ENCODE measurements around the gene PRPH2. TPM values are rescaled to one million over a fixed set of nuclear protein-coding genes. Genes with fewer than 3 reads are reported as not detected.

PRPH2 gene
- total and polyA plus RNA-seq, 2 donors (not counting 1 experiment from before 2014, with no cell fraction given) = 0.03 to 0.15 TPM

- H3K27ac ChIP-seq (ENCODE audit: low read length in 2 of 2) = no peak overlapping the region
- intact Hi-C loops (cut with micrococcal nuclease) = no loop called here
- H4K20me1 ChIP-seq (ENCODE audit: control insufficient read depth, insufficient read depth, low read length, poor library complexity, severe bottlenecking) = no peaks in the 10 kb centered on the region
- H3K4me3 ChIP-seq (ENCODE audit: control extremely low read depth in 1 of 5, extremely low read depth in 1 of 5, insufficient read depth in 1 of 5, low read depth in 2 of 5, low read length in 4 of 5) = no peak overlapping the region
- no peaks in the 10 kb centered on the region for H3K27me3 Mint-ChIP-seq
- CTCF ChIA-PET = interaction anchor here (1.4 kb wide), 1 partner anchor 26 kb away, joined by 4 read pairs; no protein-coding TSS in a partner anchor
- no peak overlapping the region for H3K27ac Mint-ChIP-seq
- H3K79me2 ChIP-seq (ENCODE audit: control insufficient read depth, insufficient read depth, low read length) = no peaks in the 10 kb centered on the region
- POLR2A ChIA-PET = interaction anchor here (1.1 kb wide), 1 partner anchor 13 kb away, joined by 3 read pairs; no protein-coding TSS in a partner anchor
- WGBS (ENCODE audit: insufficient coverage) = 92% methylated on average over 2 of the region's 3 CpGs
- no peak overlapping the region for H3K4me3 Mint-ChIP-seq
- no peak overlapping the region for H3K4me2 ChIP-seq (replicated peaks; ENCODE audit: low read depth, low read length, poor library complexity, severe bottlenecking)
- DNase-seq (no peak), ATAC-seq (ENCODE audit: low read depth) (no peak)
- H3K27me3 ChIP-seq (replicated peaks in 1 of 4; ENCODE audit: control extremely low read depth in 1 of 4, control insufficient read depth in 3 of 4, insufficient read depth in 4 of 4, low read length in 3 of 4) = no peaks in the 10 kb centered on the region
- no peaks in the 10 kb centered on the region for H3K9me3 Mint-ChIP-seq (ENCODE audit: insufficient read depth)
- H3K36me3 ChIP-seq (replicated peaks in 1 of 2; ENCODE audit: control extremely low read depth in 1 of 2, control insufficient read depth in 1 of 2, extremely low read depth in 1 of 2, insufficient read depth in 2 of 2, low read length in 1 of 2) = peaks cover 14 to 79% of the 10 kb centered on the region in 2 experiments
- H2AFZ ChIP-seq (ENCODE audit: insufficient read depth, low read depth, low read length, poor library complexity, severe bottlenecking) = no peak overlapping the region
- peaks cover 1% of the 10 kb centered on the region for H3K4me1 Mint-ChIP-seq
- H3K9me3 ChIP-seq (ENCODE audit: control extremely low read depth in 1 of 3, control insufficient read depth in 2 of 3, insufficient read depth in 1 of 3, low read length in 2 of 3) = peaks cover 0 to 4% (median 0%) of the 10 kb centered on the region in 3 donors
- TF ChIP-seq CTCF (IDR thresholded peaks at IDR 0.05) (no peak), EZH2 (IDR thresholded peaks at IDR 0.05; ENCODE audit: borderline replicate concordance, insufficient read depth, low read depth, low read length, poor library complexity, severe bottlenecking) (no peak)
- H3K4me1 ChIP-seq (ENCODE audit: control insufficient read depth in 2 of 2, insufficient read depth in 2 of 2, low read length in 2 of 2) = no peaks in the 10 kb centered on the region
- no peak overlapping the region for H3K9ac ChIP-seq (ENCODE audit: low read length)
These were observed 34.1 kb downstream of the PRPH2 start for GRCh38 chr6:42688281-42688680.

GRCh38 chr6:42679358-42679757, 43.0 kb downstream of the PRPH2 start:
- CTCF ChIA-PET = interaction anchor here (1.6 kb wide), 1 partner anchor 17 kb away, joined by 6 read pairs; no protein-coding TSS in a partner anchor

More at GRCh38 chr6:42679358-42679757, 43.0 kb downstream of the PRPH2 start:
- Histone ChIP-seq H3K9ac (ENCODE audit: low read length) (no peak overlapping the region), H3K4me2 (replicated peaks; ENCODE audit: low read depth, low read length, poor library complexity, severe bottlenecking) (no peak overlapping the region), H4K20me1 (ENCODE audit: control insufficient read depth, insufficient read depth, low read length, poor library complexity, severe bottlenecking) (no peaks in the 10 kb centered on the region), H3K79me2 (ENCODE audit: control insufficient read depth, insufficient read depth, low read length) (no peaks in the 10 kb centered on the region), H3K4me3 (ENCODE audit: control extremely low read depth in 1 of 5, extremely low read depth in 1 of 5, insufficient read depth in 1 of 5, low read depth in 2 of 5, low read length in 4 of 5) (no peak overlapping the region), H3K36me3 (replicated peaks in 1 of 2; ENCODE audit: control extremely low read depth in 1 of 2, control insufficient read depth in 1 of 2, extremely low read depth in 1 of 2, insufficient read depth in 2 of 2, low read length in 1 of 2) (peaks cover 2 to 84% of the 10 kb centered on the region in 2 experiments), H3K27ac (ENCODE audit: low read length in 2 of 2) (no peak overlapping the region), H3K27me3 (replicated peaks in 1 of 4; ENCODE audit: control extremely low read depth in 1 of 4, control insufficient read depth in 3 of 4, insufficient read depth in 4 of 4, low read length in 3 of 4) (no peaks in the 10 kb centered on the region), H2AFZ (ENCODE audit: insufficient read depth, low read depth, low read length, poor library complexity, severe bottlenecking) (no peak overlapping the region), H3K9me3 (ENCODE audit: control extremely low read depth in 1 of 3, control insufficient read depth in 2 of 3, insufficient read depth in 1 of 3, low read length in 2 of 3) (no peaks in the 10 kb centered on the region), H3K4me1 (ENCODE audit: control insufficient read depth in 2 of 2, insufficient read depth in 2 of 2, low read length in 2 of 2) (no peaks in the 10 kb centered on the region)
- no peaks in the 10 kb centered on the region for H3K4me1 Mint-ChIP-seq
- 100% methylated on average over 5 of the region's 5 CpGs for WGBS (ENCODE audit: insufficient coverage)
- no peak overlapping the region for H3K4me3 Mint-ChIP-seq
- H3K27ac Mint-ChIP-seq = no peak overlapping the region
- ATAC-seq (ENCODE audit: low read depth) = no peak
- POLR2A ChIA-PET = no interaction called here
- DNase-seq = no peak
- TF ChIP-seq CTCF (IDR thresholded peaks at IDR 0.05) = no peak
- TF ChIP-seq EZH2 (IDR thresholded peaks at IDR 0.05; ENCODE audit: borderline replicate concordance, insufficient read depth, low read depth, low read length, poor library complexity, severe bottlenecking) = no peak
- intact Hi-C loops (cut with micrococcal nuclease) = no loop called here
- no peaks in the 10 kb centered on the region for H3K27me3 Mint-ChIP-seq
- H3K9me3 Mint-ChIP-seq (ENCODE audit: insufficient read depth) = no peaks in the 10 kb centered on the region

All from B cell (primary cell).